GM19455 (cell line): ENCODE results near the gene ACTL6B.

Experiments
- ATAC-seq: cut with Tn5 transposase; IDR thresholded peaks from one replicate; pipeline ENCODE4 v1.9.1; 2021; ENCODE audit not compliant: unreplicated experiment

The ACTL6B gene

GRCh38 chr7:100602889-100603725 lies 53.1 kb downstream of the ACTL6B start:
- no peak for ATAC-seq

- ATAC-seq = no peak
These were observed 55.6 kb downstream of the ACTL6B start for GRCh38 chr7:100600730-100601038.

GRCh38 chr7:100599911-100600729 lies 56.1 kb downstream of the ACTL6B start:
- ATAC-seq = no peak

GRCh38 chr7:100598425-100598824 lies 57.8 kb downstream of the ACTL6B start:
- ATAC-seq = no peak

- no peak for ATAC-seq
These were observed 61.1 kb downstream of the ACTL6B start for GRCh38 chr7:100595188-100595587.
